ENCODE measurements around the gene GNLY.
"Not testable (repeated sequence)": the region's sequence is repeated elsewhere in the genome, so short reads cannot be mapped to it uniquely, and the experiment has no call there.

Gene GNLY

DNA sequence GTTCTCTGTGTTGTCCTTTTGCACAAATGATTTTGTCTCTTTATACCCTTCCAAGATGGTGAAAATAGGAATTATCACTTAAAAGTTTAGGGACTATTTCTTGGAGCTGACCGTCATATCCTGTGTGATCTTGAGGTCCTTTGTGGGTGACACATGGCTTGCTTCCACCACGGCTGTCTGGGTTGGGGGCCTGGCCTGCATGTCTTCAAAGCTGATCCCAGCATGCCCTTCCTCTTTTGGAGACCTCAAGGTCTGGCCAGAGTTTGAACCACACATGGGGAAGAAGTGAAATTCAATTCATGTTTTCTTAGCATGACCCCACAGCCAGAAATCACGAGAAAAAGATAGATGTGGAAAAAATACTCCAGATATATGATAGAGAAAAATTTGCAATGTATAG, 40.2 kb upstream of the GNLY start:
- no peaks in the 10 kb centered on the region for H3K9me3 ChIP-seq (ENCODE audit: insufficient read depth, low read length)
- TF ChIP-seq, protein P1, sequence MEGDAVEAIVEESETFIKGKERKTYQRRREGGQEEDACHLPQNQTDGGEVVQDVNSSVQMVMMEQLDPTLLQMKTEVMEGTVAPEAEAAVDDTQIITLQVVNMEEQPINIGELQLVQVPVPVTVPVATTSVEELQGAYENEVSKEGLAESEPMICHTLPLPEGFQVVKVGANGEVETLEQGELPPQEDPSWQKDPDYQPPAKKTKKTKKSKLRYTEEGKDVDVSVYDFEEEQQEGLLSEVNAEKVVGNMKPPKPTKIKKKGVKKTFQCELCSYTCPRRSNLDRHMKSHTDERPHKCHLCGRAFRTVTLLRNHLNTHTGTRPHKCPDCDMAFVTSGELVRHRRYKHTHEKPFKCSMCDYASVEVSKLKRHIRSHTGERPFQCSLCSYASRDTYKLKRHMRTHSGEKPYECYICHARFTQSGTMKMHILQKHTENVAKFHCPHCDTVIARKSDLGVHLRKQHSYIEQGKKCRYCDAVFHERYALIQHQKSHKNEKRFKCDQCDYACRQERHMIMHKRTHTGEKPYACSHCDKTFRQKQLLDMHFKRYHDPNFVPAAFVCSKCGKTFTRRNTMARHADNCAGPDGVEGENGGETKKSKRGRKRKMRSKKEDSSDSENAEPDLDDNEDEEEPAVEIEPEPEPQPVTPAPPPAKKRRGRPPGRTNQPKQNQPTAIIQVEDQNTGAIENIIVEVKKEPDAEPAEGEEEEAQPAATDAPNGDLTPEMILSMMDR (IDR thresholded peaks at IDR 0.05; ENCODE audit: insufficient read depth, low read length, poor library complexity, severe bottlenecking): no peak
- no peak for TF ChIP-seq EZH2phosphoT487 (conservative IDR thresholded peaks at IDR 0.05; ENCODE audit: low read length)
- H3K9me2 ChIP-seq (replicated peaks; ENCODE audit: insufficient read depth, low read length): no peaks in the 10 kb centered on the region
- no peak overlapping the region for H3K9ac ChIP-seq (ENCODE audit: low read length)
- no peak overlapping the region for H2AFZ ChIP-seq (ENCODE audit: low read depth, low read length, severe bottlenecking)
- H4K20me1 ChIP-seq (ENCODE audit: low read depth, low read length): no peaks in the 10 kb centered on the region
- peaks cover 8% of the 10 kb centered on the region for H3K36me3 ChIP-seq (ENCODE audit: low read length)
- no peaks in the 10 kb centered on the region for H3K79me2 ChIP-seq (ENCODE audit: insufficient read depth, low read length)
- no peak overlapping the region for H3K4me3 ChIP-seq (ENCODE audit: insufficient read depth, low read length, poor library complexity, severe bottlenecking)
- no peaks in the 10 kb centered on the region for H3F3A ChIP-seq (ENCODE audit: insufficient read depth)
- no peak overlapping the region for H3K4me2 ChIP-seq (ENCODE audit: low read depth, low read length, poor library complexity, severe bottlenecking)
- no peaks in the 10 kb centered on the region for H3K27me3 ChIP-seq (ENCODE audit: low read length)
- no peak overlapping the region for H3K27ac ChIP-seq (ENCODE audit: low read depth, low read length)

DNA sequence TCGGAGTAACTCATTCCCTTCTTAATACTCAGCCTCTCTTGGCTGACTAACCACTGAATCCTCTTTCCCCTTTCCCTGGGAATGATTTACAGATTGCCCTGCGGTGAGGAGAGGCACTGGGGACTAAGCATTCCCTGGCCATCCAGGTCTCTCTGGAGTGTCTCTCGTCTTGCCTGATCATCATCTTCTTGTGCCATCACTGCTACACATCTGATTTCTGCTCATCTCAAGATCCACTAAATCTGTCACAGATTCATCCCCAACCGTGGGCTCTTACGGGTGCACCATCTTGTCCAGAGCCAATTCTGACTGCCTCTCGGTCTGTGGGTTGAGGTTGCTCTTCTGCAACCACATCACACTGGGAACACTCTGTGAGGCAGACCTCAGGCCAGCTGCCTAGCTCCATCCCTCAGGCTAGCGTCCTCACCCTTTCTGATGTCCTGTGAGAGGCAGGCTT, 38.2 kb upstream of the GNLY start:
- Histone ChIP-seq H3K27ac (ENCODE audit: low read depth, low read length) (no peak overlapping the region), H3K4me3 (ENCODE audit: insufficient read depth, low read length, poor library complexity, severe bottlenecking) (no peak overlapping the region), H3K79me2 (ENCODE audit: insufficient read depth, low read length) (no peaks in the 10 kb centered on the region), H3K36me3 (ENCODE audit: low read length) (peaks cover 4% of the 10 kb centered on the region), H3K4me2 (ENCODE audit: low read depth, low read length, poor library complexity, severe bottlenecking) (no peak overlapping the region), H3F3A (ENCODE audit: insufficient read depth) (no peaks in the 10 kb centered on the region), H3K9me2 (replicated peaks; ENCODE audit: insufficient read depth, low read length) (no peaks in the 10 kb centered on the region), H2AFZ (ENCODE audit: low read depth, low read length, severe bottlenecking) (no peak overlapping the region), H3K9ac (ENCODE audit: low read length) (no peak overlapping the region), H3K27me3 (ENCODE audit: low read length) (no peaks in the 10 kb centered on the region), H3K9me3 (ENCODE audit: insufficient read depth, low read length) (no peaks in the 10 kb centered on the region), H4K20me1 (ENCODE audit: low read depth, low read length) (no peaks in the 10 kb centered on the region)
- TF ChIP-seq, protein P1 (IDR thresholded peaks at IDR 0.05; ENCODE audit: insufficient read depth, low read length, poor library complexity, severe bottlenecking): no peak

DNA sequence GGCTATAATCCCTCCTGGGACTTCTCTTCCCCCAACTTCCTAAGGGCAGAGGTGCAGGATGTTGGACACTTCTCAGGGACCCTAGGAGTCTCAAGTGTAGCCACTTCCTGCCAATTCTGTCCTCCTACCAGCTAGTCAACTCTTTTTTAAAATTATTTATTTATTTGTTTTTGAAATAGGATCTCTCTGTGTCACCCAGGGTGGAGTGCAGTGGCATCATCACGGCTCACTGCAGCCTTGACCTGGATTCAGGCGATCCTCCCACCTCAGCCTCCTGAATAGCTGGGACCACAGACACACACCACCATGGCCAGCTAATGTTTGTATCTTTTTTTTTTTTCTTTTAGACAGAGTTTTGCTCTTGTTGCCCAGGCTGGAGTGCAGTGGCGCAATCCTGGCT, 37.7 kb upstream of the GNLY start:
- H3F3A ChIP-seq (ENCODE audit: insufficient read depth): no peaks in the 10 kb centered on the region
- H3K9me2 ChIP-seq (replicated peaks; ENCODE audit: insufficient read depth, low read length): no peaks in the 10 kb centered on the region
- no peak overlapping the region for H3K4me2 ChIP-seq (ENCODE audit: low read depth, low read length, poor library complexity, severe bottlenecking)
- H2AFZ ChIP-seq (ENCODE audit: low read depth, low read length, severe bottlenecking): no peak overlapping the region
- TF ChIP-seq EZH2phosphoT487 (conservative IDR thresholded peaks at IDR 0.05; ENCODE audit: low read length): no peak
- TF ChIP-seq, protein P1 (IDR thresholded peaks at IDR 0.05; ENCODE audit: insufficient read depth, low read length, poor library complexity, severe bottlenecking): no peak
- no peaks in the 10 kb centered on the region for H3K79me2 ChIP-seq (ENCODE audit: insufficient read depth, low read length)
- no peak overlapping the region for H3K4me3 ChIP-seq (ENCODE audit: insufficient read depth, low read length, poor library complexity, severe bottlenecking)
- H3K27me3 ChIP-seq (ENCODE audit: low read length): no peaks in the 10 kb centered on the region
- H3K27ac ChIP-seq (ENCODE audit: low read depth, low read length): no peak overlapping the region
- H3K9ac ChIP-seq (ENCODE audit: low read length): no peak overlapping the region
- no peaks in the 10 kb centered on the region for H3K9me3 ChIP-seq (ENCODE audit: insufficient read depth, low read length)
- H4K20me1 ChIP-seq (ENCODE audit: low read depth, low read length): no peaks in the 10 kb centered on the region
- H3K36me3 ChIP-seq (ENCODE audit: low read length): no peaks in the 10 kb centered on the region; the same call in none of the 2 replicates

DNA sequence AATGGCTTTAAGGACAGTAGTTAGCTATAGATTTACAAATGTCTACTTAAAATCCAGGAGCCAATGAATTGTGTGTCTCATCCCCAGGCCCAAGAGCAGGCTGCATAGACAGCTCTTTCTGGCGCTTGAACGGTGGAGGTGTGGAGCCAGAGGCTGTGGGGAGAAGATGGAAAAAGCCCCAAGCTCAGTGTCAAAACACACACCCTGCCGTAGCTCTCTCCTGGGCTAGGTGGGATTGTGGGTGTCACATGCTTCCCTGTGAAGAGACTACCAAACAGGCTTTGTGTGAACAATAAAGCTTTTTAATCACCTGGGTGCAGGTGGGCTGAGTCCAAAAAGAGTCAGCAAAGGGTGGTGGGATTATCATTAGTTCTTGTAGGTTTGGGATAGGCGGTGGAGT, 36.8 kb upstream of the GNLY start:
- H3K27ac ChIP-seq (ENCODE audit: low read depth, low read length); H3K36me3 ChIP-seq (ENCODE audit: low read length); H3K4me2 ChIP-seq (ENCODE audit: low read depth, low read length, poor library complexity, severe bottlenecking); H3K4me3 ChIP-seq (ENCODE audit: insufficient read depth, low read length, poor library complexity, severe bottlenecking); H3K79me2 ChIP-seq (ENCODE audit: insufficient read depth, low read length); H3K9ac ChIP-seq (ENCODE audit: low read length); H3K27me3 ChIP-seq (ENCODE audit: low read length); H3F3A ChIP-seq (ENCODE audit: insufficient read depth); H4K20me1 ChIP-seq (ENCODE audit: low read depth, low read length); H3K9me3 ChIP-seq (ENCODE audit: insufficient read depth, low read length); H2AFZ ChIP-seq (ENCODE audit: low read depth, low read length, severe bottlenecking); H3K9me2 ChIP-seq (replicated peaks; ENCODE audit: insufficient read depth, low read length): not testable (repeated sequence)
